ENCODE results near the gene ARMC5.

The ARMC5 gene

GRCh38 chr16:31487720-31488467, 28.6 kb downstream of the ARMC5 start:
- H3K4me3 Mint-ChIP-seq = peak overlapping the region; percentile 85 to 88 (median 85)
- TF ChIP-seq CTCF (IDR thresholded peaks at IDR 0.05; ENCODE audit: unreplicated experiment in 3 of 3) = no peak
- H3K27me3 Mint-ChIP-seq (ENCODE audit: low read depth) = peaks cover 46% of the 10 kb centered on the region
- H3K27ac Mint-ChIP-seq = no peak overlapping the region
- H3K36me3 Mint-ChIP-seq (ENCODE audit: low read depth) = peaks cover 21% of the 10 kb centered on the region
- no peaks in the 10 kb centered on the region for H3K9me3 Mint-ChIP-seq
- H3K4me1 Mint-ChIP-seq = peaks cover 9% of the 10 kb centered on the region

GRCh38 chr16:31488468-31489297, 29.4 kb downstream of the ARMC5 start:
- Mint-ChIP-seq H3K27me3 (ENCODE audit: low read depth) (peaks cover 46% of the 10 kb centered on the region), H3K4me3 (peak overlapping the region; percentile 45 to 88 (median 85)), H3K27ac (no peak overlapping the region), H3K9me3 (no peaks in the 10 kb centered on the region), H3K4me1 (peaks cover 9% of the 10 kb centered on the region), H3K36me3 (ENCODE audit: low read depth) (peaks cover 29% of the 10 kb centered on the region)
- no peak for TF ChIP-seq CTCF (IDR thresholded peaks at IDR 0.05; ENCODE audit: unreplicated experiment in 3 of 3)

- Mint-ChIP-seq H3K4me1 (peaks cover 9% of the 10 kb centered on the region), H3K9me3 (no peaks in the 10 kb centered on the region), H3K36me3 (ENCODE audit: low read depth) (peaks cover 30% of the 10 kb centered on the region), H3K27ac (no peak overlapping the region), H3K27me3 (ENCODE audit: low read depth) (peaks cover 46% of the 10 kb centered on the region), H3K4me3 (peak overlapping the region; percentile 40 to 64 (median 45))
- no peak for TF ChIP-seq CTCF (IDR thresholded peaks at IDR 0.05; ENCODE audit: unreplicated experiment in 3 of 3)
Observed at GRCh38 chr16:31489298-31489564, 29.9 kb downstream of the ARMC5 start.

DNA sequence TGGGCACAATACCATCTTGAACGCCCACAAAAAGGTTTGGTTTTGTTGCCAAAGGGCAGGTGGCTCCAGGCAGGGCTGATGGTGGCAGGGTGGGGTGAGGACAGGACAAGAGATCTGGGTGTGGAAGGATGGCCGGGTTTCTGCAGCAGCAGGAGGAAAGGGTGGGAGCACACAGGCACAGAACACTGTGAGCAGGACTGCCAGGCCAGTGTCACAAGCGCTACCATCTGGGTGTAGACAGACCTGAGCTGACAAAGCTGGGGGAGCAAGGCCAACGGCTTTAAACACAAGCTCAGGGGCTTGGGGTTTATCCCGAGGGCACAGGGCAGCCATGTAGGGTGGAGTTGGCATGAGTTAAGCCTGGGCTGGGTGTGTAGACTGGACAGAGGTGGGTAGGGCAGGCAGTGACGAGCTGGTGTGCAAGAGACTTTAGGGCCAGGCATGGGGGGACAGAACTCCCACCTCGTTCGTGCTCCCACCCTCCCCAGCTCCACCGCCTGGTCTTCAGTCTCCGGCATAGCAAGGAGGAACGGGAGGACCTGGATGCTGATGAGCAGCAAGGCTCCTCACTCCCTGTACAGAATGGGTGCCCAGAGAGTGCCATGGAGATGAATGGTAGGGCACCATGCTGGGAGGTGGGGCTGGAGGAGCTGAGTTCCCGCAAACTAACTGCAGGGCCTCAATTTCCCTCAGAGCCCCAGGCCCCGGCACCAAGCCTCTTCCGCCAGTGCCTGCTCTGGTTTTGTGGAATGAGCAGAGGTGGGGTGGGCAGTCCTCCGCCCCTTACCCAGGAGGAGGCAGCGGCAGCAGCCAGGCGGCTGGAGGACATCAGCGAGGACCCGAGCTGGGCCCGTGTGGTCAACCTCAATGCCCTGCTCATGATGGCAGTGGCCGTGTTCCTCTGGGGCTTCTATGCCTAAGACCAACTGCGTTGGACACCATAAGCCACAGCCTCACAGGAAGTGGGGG, 30.6 kb downstream of the ARMC5 start:
- Mint-ChIP-seq H3K27me3 (ENCODE audit: low read depth) (peaks cover 40% of the 10 kb centered on the region), H3K27ac (no peak overlapping the region), H3K36me3 (ENCODE audit: low read depth) (peaks cover 30% of the 10 kb centered on the region), H3K9me3 (no peaks in the 10 kb centered on the region), H3K4me3 (peak overlapping the region; percentile 24 to 66 (median 58)), H3K4me1 (peaks cover 9% of the 10 kb centered on the region)
- TF ChIP-seq CTCF (IDR thresholded peaks at IDR 0.05; ENCODE audit: unreplicated experiment in 3 of 3) = no peak

- Mint-ChIP-seq H3K27ac (no peak overlapping the region), H3K36me3 (ENCODE audit: low read depth) (peaks cover 30% of the 10 kb centered on the region), H3K9me3 (no peaks in the 10 kb centered on the region), H3K4me3 (no peak overlapping the region), H3K4me1 (no peaks in the 10 kb centered on the region), H3K27me3 (ENCODE audit: low read depth) (peaks cover 23% of the 10 kb centered on the region)
- TF ChIP-seq CTCF (IDR thresholded peaks at IDR 0.05; ENCODE audit: unreplicated experiment in 3 of 3) = no peak
Observed at GRCh38 chr16:31491778-31492418, 32.6 kb downstream of the ARMC5 start.
